NCI-H345 (cell line): ENCODE measurements around the gene LRBA.
A peak's percentile ranks its signal among the peaks of the same experiment; 100 is the strongest.
"Not testable (repeated sequence)": the region's sequence is repeated elsewhere in the genome, so short reads cannot be mapped to it uniquely, and the experiment has no call there.

Experiments used
- DNase-seq: peaks from one replicate; lab custom pipeline; 2025; lab: John Stamatoyannopoulos, UW

LRBA gene

GRCh38 chr4:151015459-151016347, 619 bp upstream of the LRBA start:
- peak; percentile 88 for DNase-seq

- DNase-seq = no peak
Measured at GRCh38 chr4:151013944-151014343, 1.1 kb downstream of the LRBA start.

DNA sequence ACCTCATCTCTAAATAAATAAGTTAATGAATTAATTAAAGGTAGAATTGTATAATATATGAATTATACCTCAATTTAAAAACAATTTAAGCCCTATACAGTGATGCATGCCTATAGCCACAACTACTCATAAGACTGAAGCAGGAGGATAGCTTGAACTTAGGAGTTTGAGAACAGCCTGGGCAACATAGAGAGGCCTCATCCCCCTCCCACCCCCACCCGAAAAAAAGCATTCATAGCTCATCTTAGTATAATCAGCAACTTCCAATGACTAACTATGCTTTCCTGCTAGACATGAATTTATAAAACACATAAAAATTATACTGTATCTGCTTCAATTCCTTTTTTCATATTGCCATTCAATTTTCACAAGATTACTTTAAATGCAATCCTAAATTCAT, 1.6 kb downstream of the LRBA start:
- no peak for DNase-seq

DNA sequence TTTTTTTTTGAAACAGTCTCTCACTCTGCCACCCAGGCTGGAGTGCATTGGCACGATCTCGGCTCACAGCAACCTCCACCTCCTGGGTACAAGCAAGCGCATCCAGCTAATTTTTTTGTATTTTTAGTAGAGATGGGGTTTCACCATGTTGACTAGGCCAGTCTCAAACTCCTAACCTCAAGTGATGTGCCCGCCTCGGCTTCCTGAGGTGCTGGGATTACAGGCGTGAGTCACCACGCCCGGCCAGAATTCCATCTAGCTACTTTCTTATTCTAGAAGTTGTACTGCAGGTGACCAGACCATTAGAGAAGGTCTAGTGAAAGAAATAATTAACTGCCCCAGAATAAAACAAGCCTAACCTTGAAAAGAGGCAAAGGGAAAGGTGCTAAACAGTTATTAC, 2.3 kb downstream of the LRBA start:
- DNase-seq = no peak

- no peak for DNase-seq
Measured at GRCh38 chr4:151012376-151012775, 2.7 kb downstream of the LRBA start.

DNA sequence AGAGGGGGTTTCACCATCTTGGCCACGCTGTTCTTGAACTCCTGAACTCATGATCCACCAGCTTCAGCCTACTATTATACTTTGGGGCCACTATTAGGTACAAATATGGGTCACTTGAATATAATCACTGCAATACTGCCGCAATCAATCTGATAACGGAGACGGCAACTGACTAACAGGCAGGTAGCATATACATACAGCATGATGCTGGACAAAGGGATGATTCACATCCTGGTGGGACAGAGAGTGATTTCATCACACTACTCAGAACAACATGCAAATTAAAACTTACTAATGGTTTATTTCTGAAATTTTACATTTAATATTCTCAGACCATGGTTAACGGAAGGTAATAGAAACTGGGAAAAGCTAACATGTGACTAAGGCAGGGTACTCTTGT, 10.9 kb downstream of the LRBA start:
- DNase-seq = no peak

- no peak for DNase-seq
Measured at GRCh38 chr4:151000747-151001429, 14.2 kb downstream of the LRBA start.

DNA sequence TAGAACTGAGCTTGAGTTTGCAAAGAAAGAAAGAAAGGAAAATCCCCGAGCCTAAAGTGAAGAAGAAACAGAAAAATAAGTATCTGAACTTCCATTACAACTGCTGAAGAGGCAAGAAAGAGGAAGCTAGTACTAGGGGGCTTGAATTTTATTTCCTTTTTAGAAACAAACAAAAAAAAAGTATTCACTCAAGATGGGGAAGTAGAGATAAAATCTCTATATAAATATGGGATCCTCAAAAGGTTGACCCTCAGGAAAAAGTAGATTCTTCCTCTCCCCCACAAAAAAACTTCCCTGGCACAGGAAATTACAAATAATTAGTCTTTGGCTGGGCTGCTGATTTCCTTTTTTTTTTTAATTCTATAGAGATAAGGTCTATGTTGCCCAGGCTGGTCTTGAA, 16.0 kb downstream of the LRBA start:
- no peak for DNase-seq

DNA sequence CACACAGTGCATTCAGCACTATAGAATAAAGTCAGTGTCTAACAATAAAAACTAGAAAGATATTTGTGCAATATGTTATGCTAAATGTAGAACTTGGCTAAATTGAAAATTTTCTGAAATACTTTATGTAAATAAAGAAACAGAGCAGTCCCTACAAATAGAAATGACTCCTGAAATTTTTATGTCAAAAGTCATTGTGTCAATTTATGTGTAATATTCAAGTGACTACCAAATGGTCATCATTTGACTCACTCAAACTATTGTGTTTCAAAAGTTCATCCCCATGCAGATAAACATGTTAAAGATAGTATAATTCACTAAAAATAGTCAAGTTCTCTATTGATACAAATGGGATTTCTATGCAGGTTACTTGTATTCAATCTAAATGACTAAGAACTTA, 17.9 kb downstream of the LRBA start:
- no peak for DNase-seq

DNA sequence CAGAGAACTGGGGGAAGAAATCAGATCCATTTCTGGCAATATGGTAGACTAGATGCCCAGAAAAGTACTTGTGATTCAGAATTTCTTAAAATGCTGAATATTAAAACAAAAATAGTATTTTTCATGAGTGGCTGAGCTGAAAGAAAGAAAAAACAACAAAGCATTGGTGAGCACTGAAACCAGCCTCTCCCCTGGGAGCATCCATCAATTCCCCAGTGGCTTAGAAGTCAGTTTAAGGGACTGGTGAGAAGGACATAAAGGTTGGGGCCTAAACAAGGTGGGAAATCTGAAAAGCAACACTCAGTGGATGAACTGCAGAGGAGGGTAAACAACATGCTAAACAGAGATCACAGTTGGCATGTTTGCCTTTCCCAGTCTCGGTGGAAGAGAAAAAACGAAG, 20.4 kb downstream of the LRBA start:
- DNase-seq = peak; percentile 8

GRCh38 chr4:150993577-150993976, 21.5 kb downstream of the LRBA start:
- not testable (repeated sequence) for DNase-seq

DNA sequence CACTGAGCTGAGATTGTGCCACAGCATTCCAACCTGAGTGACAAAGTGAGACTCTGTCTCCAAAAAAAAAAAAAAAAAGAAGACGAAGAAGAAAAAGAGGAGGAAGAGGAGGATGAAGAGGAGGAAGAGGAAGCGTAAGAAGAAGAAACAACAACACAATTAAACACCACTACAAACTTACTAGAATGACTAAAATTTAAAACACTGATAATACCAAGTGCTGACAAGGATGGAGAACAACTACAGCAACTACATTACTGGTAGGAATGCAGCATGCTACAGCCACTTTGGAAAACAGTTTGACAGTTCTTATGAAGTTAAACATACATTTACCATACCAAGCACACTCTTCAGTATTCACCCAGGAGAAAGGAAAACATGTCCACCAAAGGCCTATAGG, 24.1 kb downstream of the LRBA start:
- no peak for DNase-seq

DNA sequence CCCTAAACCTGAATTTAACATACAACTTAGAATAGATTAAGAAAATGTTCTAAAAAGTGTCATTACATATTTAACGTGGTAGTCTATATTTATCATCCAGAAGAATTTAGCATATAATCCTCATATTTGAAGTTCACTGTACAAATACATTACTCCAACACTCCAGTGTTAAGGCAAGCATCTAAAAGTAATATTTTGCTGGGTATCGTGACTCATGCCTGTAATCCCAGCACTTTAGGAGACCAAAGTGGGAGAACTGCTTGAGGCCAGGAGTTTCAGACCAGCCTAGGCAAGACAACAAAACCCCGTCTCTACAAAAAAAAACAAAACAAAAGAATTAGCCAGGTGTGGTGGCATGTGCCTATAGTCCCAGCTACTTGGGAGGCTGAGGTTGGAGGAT, 24.8 kb downstream of the LRBA start:
- no peak for DNase-seq

DNA sequence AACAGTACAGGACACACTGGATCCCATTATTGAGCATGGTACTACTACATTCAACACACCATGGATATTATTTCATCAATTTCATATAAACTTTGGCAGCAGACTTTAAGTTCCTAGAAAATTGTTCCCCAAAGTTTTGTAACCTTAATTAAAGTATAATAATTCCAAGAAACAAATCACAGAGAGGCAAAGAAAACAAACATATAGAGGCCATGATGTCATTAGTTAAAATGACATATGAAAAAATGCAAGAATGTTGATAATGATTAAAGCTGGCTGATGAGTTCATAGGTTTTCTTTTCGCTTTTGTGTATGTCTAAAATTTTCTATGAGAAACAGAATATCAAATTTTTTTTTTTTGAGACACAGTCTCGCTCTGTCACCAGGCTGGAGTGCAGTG, 26.8 kb downstream of the LRBA start:
- no peak for DNase-seq

DNA sequence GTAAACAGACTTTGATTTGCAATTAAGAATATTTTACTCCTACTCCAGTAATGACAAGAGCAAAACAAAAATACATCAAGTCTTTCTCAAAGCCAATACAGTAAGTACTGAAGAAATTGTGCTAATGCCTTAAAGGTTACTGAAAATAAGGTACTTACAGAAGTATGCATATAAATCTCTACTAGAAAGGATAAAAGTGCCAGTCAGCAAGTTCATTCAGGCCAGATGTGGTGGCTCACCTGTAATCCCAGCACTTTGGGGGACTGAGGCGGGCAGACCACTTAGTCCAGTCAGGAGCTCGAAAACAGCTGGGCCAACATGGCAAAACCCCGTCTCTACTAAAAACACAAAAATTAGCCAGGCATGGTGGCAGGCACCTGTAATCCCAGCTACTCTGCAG, 27.9 kb downstream of the LRBA start:
- DNase-seq = no peak

GRCh38 chr4:150986085-150986484, 29.0 kb downstream of the LRBA start:
- no peak for DNase-seq

DNA sequence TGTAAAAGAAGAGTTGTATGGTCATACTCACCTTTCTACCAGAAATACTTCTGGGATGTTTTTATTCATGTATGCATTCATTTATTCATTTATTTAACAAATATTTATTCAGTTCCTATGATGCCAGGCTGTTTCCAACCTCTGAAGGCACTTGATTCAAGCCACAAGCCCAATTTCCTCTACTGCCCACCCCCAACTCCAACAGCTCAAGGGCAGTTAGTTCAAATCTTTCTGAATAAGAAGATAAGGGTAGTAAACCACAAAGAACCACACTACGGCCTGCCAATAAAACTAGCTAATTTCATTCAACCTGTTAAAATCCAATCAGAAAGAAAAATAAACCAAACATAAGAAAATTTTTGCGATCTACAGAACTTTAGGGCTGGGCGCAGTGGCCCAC, 31.2 kb downstream of the LRBA start:
- no peak for DNase-seq

DNA sequence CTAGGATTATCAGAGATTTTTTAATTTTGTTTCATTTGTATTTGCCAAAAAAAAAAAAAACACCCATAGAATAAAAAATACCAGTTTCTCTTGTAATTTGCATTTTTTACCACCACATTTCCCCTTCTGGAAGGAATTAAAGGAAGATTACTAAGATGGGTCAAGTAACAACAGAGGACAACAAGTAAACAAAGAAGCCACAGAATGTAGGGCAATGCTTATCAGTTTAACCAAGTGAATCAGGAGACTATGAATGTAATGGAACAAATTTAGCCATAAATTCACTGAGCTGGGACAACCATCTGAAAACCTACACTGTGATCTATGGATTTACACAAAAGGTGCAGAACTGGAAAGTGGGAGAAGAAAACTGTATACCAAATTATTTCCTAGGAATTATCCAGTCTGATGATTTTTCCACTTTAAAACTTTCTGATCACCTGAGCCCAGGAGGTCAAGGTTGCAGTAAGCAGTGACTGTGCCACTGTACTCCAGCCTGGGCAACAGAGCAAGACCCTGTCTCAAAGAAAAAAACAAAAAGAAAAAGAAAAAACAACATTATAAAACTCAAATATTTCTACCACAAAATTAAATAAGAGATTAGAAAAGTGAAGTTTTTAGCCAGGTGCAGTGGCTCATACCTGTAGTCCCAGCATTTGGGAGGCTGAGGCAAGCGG, 32.4 kb downstream of the LRBA start:
- no peak for DNase-seq

- DNase-seq = no peak
Measured at GRCh38 chr4:150978738-150979575, 36.1 kb downstream of the LRBA start.

DNA sequence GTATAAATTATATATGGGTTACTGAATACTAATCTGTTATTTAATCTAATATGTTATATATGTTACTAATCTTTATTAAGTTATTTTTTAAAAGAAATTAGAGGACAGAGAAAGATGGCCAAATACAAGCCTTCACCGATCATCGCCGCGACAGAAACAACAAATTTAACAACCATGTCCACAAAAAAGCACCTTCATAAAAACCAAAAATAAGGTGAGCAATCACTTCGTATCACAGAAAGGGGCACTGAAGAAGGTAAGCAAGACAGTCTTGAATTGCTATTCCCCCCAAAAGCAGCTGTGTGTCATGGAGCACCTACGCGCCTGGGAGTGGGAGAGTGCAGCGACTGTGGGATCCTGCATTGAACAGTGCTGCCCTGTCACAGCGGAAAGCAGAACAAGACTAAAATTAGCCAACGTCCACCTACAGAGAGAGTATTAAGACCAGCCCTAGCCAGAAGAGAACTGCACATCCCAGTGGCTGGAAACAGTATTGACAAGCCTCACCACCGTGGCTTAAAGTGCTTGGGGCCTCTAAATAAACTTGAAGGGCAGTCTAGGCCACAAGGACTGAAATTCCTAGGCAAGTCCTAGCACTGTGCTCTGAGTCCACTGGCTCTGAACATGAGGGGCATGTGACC, 38.5 kb downstream of the LRBA start:
- DNase-seq = no peak

DNA sequence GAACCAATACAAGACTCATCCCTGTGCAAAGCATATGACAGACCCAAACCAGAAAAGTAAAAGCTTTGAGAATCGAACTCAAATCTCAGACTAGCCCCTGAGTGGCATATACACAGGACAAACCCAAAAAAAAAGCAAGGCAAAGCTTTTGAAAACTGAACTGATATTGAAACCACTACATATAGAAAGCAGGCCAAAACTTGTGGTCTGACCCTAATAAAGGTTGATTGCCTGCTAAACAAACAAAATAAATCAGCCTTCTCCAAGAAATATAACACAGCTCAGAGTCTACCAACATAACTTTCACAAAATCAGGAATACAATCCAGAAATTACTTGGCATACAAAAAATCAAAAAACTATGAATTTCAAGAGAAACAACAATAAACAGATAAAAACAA, 40.3 kb downstream of the LRBA start:
- no peak for DNase-seq

DNA sequence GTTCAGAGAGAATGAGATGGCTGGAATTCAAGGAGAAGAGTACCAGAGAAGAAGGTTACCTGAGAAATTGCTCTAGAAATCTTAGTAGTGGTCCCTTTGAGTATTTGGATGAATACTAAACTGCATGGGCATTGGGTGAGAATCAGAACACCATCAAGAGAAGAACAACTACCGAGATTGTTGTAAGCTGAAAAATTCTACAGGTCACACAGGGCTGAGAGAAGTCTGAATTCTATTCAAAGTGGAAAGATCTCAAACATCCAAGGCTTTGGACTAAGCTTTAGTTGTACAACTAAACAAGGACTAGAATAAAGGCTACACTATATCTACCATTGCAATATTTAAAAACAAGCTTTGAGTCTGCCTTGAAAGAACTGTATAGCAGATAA, 40.8 kb downstream of the LRBA start:
- DNase-seq = no peak
